ENCODE results near the gene PIK3C2G. TPM values are rescaled to one million over a fixed set of nuclear protein-coding genes. Genes with fewer than 3 reads are reported as not detected.

The PIK3C2G gene
- total and polyA plus RNA-seq, 10 of the 15 experiments (the other 5 are each of a cell fraction or from before 2014, with no cell fraction given): not detected

- in situ Hi-C loops (cut with MboI): no loop called here
- ChIA-PET RAD21 (ENCODE audit: unreplicated experiment) (no interaction called here), POLR2A (no interaction called here), CTCF (interaction anchor here (0.8 to 1.1 kb wide), 2 partner anchors 11 to 14 kb away, joined by 3 to 6 read pairs; partner anchors contain the start of gene PIK3C2G), SMC1A (ENCODE audit: uncharacterized antibody, unreplicated experiment) (no interaction called here)
- no TSS peak for BruUV-seq (replicated peaks)
- H3K27me3 ChIP-seq (replicated peaks in 1 of 2; ENCODE audit: control insufficient read depth in 2 of 2, insufficient read depth in 2 of 2, low read length in 1 of 2): no peaks in the 10 kb centered on the region; a peak in 1 of 4 replicates
- no peaks in the 10 kb centered on the region for H3K4me1 ChIP-seq (ENCODE audit: control insufficient read depth, insufficient read depth, low read length)
- no peak for ATAC-seq
- no peaks in the 10 kb centered on the region for H4K20me1 ChIP-seq (ENCODE audit: control insufficient read depth, insufficient read depth)
- WGBS (ENCODE audit: insufficient coverage, insufficient replicate concordance, low lambda C conversion rate, missing lambda C conversion rate): 29% methylated on average over 1 of the region's 1 CpG
- intact Hi-C loops (cut with micrococcal nuclease; ENCODE audit: unreplicated experiment): no loop called here
- H3K4me3 ChIP-seq: no peak overlapping the region
- no peak for FAIRE-seq
- TF ChIP-seq ESRRA (IDR thresholded peaks at IDR 0.05; ENCODE audit: low read length) (no peak), CREB1 (IDR thresholded peaks at IDR 0.05; ENCODE audit: low read depth) (no peak), HSF1 (IDR thresholded peaks at IDR 0.05; ENCODE audit: low read depth, low read length) (no peak), SMC3 (IDR thresholded peaks at IDR 0.05; ENCODE audit: borderline replicate concordance, low read length) (no peak), ZNF384 (IDR thresholded peaks at IDR 0.05; ENCODE audit: borderline replicate concordance, low read depth, low read length) (no peak)
- TF ChIP-seq, protein P1, sequence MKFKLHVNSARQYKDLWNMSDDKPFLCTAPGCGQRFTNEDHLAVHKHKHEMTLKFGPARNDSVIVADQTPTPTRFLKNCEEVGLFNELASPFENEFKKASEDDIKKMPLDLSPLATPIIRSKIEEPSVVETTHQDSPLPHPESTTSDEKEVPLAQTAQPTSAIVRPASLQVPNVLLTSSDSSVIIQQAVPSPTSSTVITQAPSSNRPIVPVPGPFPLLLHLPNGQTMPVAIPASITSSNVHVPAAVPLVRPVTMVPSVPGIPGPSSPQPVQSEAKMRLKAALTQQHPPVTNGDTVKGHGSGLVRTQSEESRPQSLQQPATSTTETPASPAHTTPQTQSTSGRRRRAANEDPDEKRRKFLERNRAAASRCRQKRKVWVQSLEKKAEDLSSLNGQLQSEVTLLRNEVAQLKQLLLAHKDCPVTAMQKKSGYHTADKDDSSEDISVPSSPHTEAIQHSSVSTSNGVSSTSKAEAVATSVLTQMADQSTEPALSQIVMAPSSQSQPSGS (IDR thresholded peaks at IDR 0.05; ENCODE audit: low read length): no peak
- TF ChIP-seq, protein P2, sequence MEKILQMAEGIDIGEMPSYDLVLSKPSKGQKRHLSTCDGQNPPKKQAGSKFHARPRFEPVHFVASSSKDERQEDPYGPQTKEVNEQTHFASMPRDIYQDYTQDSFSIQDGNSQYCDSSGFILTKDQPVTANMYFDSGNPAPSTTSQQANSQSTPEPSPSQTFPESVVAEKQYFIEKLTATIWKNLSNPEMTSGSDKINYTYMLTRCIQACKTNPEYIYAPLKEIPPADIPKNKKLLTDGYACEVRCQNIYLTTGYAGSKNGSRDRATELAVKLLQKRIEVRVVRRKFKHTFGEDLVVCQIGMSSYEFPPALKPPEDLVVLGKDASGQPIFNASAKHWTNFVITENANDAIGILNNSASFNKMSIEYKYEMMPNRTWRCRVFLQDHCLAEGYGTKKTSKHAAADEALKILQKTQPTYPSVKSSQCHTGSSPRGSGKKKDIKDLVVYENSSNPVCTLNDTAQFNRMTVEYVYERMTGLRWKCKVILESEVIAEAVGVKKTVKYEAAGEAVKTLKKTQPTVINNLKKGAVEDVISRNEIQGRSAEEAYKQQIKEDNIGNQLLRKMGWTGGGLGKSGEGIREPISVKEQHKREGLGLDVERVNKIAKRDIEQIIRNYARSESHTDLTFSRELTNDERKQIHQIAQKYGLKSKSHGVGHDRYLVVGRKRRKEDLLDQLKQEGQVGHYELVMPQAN (conservative IDR thresholded peaks at IDR 0.05): no peak
- no peak overlapping the region for H3K27ac ChIP-seq (ENCODE audit: control insufficient read depth, insufficient read depth)
- no peaks in the 10 kb centered on the region for H3K9me3 ChIP-seq (replicated peaks; ENCODE audit: control insufficient read depth, insufficient read depth, low read length)
- H3K79me2 ChIP-seq (ENCODE audit: control insufficient read depth, insufficient read depth, low read length): no peaks in the 10 kb centered on the region
- no peak for DNase-seq (ENCODE audit: low read depth, low spot score)
- H3K4me2 ChIP-seq (ENCODE audit: control insufficient read depth, insufficient read depth): no peak overlapping the region
- no peak overlapping the region for H3K9ac ChIP-seq (ENCODE audit: control insufficient read depth, insufficient read depth, low read length)
- no peaks in the 10 kb centered on the region for H3K36me3 ChIP-seq (ENCODE audit: control insufficient read depth in 2 of 2, insufficient read depth in 2 of 2, low read length in 1 of 2)
- H2AFZ ChIP-seq (ENCODE audit: control insufficient read depth, low read depth, low read length): no peak overlapping the region
Measured at GRCh38 chr12:18275981-18276380, 14.7 kb downstream of the PIK3C2G start.

Data from GM12878 (cell line).